Stimulated activated CD4-positive, alpha-beta T cell treated with anti-CD3 and anti-CD28 coated beads, Interleukin-15, amount 100 ng/mL, for 1 hour (primary cell): Measurements from ENCODE around the gene MEGF11.

Experiments used
- DNase-seq, 2 donors: peaks; one replicate each; pipeline ENCODE4 v3.0.0-alpha.2; 2020; ENCODE audit warnings: low read depth in 1 of 2, low spot score in 1 of 2

MEGF11 gene

DNA sequence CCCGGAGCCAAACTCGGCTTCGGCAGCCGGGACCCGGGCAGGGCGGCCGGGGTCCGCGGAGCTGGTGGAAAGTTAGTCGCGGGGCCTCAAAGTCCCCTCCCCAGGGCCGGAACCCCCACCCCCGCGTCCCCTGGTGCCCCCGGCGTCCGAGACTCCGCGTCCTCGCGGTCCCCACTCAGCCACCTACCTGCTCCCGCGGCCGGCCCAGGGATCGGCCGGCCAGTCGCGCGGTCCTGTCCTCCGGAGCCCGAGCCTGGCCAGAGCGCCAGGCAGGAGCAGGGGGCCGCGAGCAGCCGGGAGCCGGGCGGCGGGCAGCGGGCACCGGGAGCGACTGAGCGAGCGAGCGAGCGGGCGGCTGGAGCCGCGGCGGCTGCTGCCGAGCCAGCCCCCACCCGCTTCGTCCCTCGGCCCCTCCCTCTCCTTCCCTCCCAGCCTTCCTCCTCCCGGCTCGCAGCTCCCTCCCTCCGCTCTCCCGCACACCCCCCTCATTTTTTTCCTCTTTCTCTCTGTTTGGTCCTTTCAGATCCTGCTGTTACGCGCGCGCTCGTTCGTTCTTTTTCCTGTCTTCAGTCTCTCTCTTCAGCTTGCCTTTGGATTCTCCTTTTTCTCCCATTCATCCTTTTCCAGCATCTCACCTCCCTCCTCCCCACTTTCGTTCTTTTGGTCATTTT is at the start of gene MEGF11:
MEGF11 (minus strand) TSS at position 333 of the 671 bp plus-strand sequence. CDS start 125,347 bp downstream, outside the sequence.
- DNase-seq: no peak

DNA sequence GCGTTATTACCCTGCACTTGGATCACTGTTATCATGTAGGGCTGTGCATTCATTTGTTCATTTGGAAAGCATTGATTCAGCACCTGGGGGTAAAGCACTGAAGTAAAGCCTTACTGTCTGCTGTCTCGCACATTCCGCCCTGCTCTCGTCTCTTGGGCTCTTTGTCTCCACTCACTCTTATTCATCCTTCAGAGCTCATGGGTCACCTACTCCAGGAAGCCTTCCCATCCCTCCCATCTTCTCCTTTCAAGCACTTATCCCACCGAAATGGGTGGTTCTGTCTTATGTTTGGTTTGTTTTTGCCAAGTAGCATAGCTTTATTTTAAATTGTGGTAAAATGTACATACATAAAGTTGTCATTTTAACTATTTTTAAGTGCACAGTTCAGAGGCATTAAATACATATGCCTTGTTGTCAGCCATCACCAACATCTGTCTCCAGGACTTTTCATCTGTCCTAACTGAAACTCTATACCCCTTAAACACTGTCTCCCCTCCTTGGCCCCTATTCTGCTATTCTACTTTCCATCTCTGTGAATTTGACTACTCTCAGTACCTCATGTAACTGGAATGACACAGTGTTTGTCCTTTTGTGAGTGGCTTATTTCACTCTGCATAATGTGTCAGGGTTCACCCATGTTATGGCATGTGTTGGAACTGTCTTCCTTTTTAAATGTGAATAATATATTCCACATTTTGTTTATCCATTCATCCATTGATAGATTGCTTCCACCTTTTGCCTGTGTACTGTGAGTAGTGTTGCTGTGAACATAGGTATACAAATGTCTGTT is 49.1 kb upstream of the MEGF11 start:
- DNase-seq: no peak

GRCh38 chr15:66298803-66299251 is 45.3 kb upstream of the MEGF11 start:
- DNase-seq: no peak

- no peak for DNase-seq
Measured at GRCh38 chr15:66296186-66296585, 42.6 kb upstream of the MEGF11 start.

DNA sequence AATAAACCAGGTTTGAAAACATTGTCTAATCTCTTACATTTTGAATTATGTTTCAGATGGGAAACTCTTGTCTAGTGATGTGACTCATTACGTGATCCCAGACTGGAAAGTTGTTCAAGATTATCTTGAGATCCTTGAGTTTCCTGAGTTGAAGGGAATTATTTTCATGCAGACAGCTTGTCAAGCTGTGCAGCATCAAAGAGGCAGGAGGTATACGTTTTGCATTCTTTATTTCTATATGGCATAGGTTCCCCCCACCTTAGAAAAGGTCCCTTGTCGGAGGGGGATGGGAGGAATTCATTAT is 41.3 kb upstream of the MEGF11 start:
- no peak for DNase-seq

DNA sequence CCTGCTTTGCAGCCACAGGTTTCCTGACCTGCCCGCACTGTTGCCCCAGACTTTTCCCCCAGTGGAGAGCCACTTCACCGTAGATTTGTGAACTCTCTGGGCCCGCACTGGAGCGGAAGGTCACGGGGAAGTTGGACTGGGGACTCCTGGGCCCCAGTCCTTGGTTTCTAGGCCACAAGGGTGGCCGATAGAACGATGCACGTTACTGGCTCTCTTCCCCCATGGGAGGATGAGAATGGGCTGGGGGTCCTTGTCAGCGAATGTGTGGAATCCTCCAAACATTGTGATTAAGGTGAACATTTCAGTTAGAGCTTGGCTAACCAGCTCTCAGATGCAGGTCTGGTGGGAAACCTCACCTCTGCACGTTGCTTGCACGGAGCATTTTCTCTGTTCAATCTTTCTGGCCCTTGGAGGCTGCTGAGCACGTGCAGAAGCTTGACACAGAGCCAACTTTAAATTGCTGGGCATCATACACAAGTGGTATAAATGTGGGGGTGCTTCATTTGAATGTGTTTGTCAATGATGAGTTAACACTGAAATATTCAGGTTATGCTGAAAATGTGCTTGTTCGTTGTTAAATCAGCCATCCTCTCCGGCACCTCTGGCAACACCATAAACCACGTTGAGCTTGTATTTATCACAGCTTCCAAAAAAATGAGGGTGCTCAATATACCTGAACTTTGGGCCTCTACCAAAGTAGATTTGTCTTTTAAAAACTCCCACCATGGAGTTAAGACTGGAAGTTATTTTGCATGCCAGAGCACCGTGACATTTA is 40.8 kb upstream of the MEGF11 start:
- peak in 1 of 2 donors; percentile 2 for DNase-seq

DNA sequence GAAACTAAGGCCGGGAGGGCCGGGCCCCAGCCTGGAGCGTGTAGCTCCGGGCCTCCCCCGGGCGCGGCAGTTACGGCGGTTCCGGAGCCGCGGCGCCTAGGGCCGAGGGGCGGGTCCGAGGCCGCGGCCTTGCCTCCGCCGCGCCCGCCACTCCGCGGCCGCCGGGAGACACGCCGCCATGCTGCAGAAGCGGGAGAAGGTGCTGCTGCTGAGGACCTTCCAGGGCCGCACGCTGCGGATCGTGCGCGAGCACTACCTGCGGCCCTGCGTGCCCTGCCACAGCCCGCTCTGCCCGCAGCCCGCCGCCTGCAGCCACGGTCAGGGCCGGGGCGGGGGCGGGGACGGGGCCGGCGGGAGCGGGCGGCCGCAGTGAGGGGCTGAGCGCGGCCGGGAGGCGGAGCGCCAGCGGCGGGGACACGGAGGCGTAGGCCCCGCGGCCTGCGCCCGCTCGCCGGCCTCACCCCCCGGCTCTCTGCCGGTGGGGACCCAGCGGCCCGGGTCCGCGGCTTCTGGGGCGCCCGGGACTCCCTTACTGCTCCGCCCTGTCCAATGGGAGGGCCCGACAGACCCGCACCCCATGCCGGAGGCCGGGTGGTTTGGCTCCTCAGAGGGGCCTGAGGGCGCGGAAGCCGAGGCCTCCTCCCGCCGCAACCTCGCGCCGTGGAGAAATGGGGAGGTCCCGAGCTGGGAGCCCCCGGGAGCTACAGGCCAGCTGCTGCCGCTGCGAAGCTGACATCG is 40.0 kb upstream of the MEGF11 start, which contains the start of gene DIS3L:
DIS3L (plus strand) TSS at position 150 of the 738 bp plus-strand sequence; CDS start at position 179, 29 bp downstream.
- DNase-seq: peak; percentile 31 to 53

GRCh38 chr15:66292571-66293418 is 39.2 kb upstream of the MEGF11 start:
- no peak for DNase-seq

DNA sequence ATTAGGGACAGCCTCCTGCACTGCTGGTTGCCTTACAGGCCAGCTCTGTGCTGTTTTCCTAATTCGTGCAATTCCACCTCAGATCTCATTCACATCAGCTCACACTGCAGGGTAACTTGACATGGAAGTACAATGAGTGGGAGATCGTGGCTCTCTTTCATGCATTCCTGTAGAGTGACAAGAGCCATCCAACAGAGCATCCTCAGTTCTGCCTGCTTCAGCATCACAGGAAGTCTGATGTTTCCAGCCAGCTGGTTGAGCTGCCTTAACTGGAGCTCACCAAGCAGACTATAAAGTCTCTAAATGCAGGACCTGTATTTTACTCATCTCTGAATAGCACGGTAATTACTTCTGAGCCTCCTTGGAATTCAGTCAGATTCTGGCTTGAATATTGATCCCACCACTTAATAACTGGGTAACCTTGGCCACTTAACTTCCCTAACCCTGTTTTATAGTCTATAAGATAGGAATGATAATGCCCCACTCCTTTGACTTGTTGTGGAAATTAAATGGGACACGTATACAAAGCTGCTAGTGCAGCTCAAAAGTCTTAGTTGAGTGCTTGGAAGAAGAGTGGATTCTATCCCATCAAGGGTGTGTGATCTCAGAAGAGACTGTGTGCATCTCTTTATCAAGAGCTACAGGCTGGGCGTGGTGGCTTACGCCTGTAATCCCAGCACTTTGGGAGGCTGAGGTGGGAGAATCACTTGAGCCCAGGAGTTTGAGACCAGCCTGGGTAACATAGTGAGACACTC is 38.4 kb upstream of the MEGF11 start:
- no peak for DNase-seq

DNA sequence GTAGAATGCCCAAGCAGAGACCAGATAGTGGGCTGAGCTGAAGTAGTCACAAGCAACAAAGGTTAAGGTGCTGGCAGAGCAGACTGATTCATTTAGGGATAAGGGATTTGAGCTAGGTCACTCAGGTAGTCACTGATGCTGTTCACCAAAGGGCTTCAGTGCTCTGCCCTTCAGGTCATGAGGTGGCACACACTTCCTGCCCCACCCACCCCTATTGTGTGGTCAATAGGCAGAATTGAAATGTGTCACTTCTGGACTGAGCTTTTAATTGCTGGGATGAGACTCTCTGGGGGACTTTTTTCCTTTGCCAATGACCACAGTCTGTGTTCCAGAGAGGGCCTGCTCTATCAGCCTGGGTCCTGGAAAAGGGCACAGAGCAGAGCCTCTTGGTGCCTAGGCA is 37.0 kb upstream of the MEGF11 start:
- no peak for DNase-seq

- DNase-seq: no peak
Measured at GRCh38 chr15:66290007-66290406, 36.5 kb upstream of the MEGF11 start.

DNA sequence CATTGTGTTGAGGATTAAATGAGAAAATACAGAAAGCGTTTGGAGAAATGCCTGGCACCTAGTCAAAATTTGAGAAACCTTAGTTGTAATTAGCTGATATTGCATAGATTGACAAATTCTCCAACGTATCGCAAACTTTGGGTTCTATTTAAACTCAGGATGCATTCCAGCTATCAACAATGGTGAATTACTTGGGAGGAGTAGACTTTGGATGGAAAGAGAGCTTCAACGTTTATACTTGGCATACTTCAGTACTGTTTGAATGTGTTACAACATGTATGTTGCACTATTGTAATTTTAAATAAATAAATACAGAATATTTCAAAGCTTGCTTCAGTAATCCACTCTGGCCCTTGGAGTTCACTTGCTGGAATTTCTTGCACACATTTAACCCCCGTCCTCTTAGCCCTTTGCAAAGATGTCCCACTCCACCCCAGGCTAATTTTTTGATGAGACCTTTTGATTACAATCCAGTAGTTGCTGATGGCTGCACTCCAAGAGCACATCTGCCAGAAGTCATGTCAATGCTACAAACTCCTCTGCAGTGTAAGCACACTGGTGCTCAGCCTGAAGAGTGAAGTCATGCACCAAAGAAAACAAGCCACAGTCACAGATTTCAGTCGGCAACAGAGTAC is 35.1 kb upstream of the MEGF11 start:
- no peak for DNase-seq

GRCh38 chr15:66288093-66288492 is 34.5 kb upstream of the MEGF11 start:
- DNase-seq: no peak

GRCh38 chr15:66287461-66288057 is 34.0 kb upstream of the MEGF11 start:
- DNase-seq: no peak

DNA sequence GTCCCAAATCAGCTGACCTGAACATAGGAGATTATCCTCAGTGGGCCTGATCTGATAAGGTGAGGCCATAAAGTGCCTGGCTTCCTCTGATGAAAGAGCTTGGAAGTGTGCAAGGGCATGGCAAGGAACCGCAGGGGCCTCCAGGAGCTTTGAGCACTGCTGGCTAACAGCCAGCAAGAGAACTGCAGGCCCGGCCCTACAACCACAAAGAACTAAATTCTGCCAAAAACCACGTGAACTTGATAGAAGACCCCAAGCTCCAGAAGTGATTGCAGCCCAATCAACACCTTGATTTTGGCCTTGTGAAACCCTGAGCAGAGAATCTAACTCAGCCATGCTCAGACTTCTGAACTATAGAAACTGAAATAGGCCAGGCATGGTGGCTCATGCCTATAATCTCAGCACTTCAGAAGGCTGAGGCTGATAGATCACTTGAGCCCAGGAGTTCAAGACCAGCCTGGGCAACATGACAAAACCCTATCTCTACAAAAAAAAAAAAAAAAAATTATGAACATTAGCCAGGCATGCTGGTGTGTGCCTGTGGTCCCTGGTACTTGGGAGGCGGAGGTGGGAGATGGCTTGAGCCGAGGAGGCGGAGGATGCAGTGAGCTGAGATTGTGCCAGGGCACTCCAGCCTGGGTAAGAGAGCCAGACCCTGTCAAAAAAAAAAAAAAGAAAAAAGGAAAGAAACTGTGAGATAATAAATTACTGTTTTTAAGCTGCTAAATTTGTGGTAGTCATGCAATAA is 32.2 kb upstream of the MEGF11 start:
- DNase-seq: no peak

- DNase-seq: no peak
Measured at GRCh38 chr15:66284271-66284670, 30.7 kb upstream of the MEGF11 start.

GRCh38 chr15:66278671-66279070 is 25.1 kb upstream of the MEGF11 start:
- DNase-seq: no peak

- DNase-seq: no peak
Measured at GRCh38 chr15:66278056-66278455, 24.5 kb upstream of the MEGF11 start.
